DOHH2 (cell line): ENCODE data around the gene USP9X.

Experiments
- CTCF ChIP-seq: fragments of 200-600 bp; sonication (generic); IDR thresholded peaks from one replicate; pipeline ENCODE4 v1.5.1; 2014; ENCODE audit warnings: antibody characterized with exemption, mild to moderate bottlenecking, low read depth, low read length; ENCODE audit not compliant: poor library complexity, severe bottlenecking
- EZH2phosphoT487 ChIP-seq: fragments of 200-600 bp; sonication (generic); IDR thresholded peaks from 2 replicates; pipeline ENCODE4 v1.6.1; 2017; ENCODE audit warnings: borderline replicate concordance, mild to moderate bottlenecking, antibody characterized with exemption, low read length, moderate library complexity, mixed read lengths

- no peak for TF ChIP-seq CTCF
- TF ChIP-seq EZH2phosphoT487, result no peak
These were observed 977 bp upstream of the USP9X start for GRCh38 chrX:41084044-41084892.
